Posterior cingulate gyrus (tissue), 11 donors: ENCODE measurements around the gene RPL7L1.

Source experiments
- DNase-seq, 10 donors: peaks; one replicate each; pipeline versions ENCODE4 v3.0.0 to v3.0.0-alpha.2; 2020 to 2021; ENCODE audit warnings: mixed read lengths in 3 of 10
- intact Hi-C: fragments of 100-400 bp; cut with DNase I; formaldehyde crosslinking; loops from one replicate; pipeline ENCODE4 v1.15.1; 2023

Gene RPL7L1

DNA sequence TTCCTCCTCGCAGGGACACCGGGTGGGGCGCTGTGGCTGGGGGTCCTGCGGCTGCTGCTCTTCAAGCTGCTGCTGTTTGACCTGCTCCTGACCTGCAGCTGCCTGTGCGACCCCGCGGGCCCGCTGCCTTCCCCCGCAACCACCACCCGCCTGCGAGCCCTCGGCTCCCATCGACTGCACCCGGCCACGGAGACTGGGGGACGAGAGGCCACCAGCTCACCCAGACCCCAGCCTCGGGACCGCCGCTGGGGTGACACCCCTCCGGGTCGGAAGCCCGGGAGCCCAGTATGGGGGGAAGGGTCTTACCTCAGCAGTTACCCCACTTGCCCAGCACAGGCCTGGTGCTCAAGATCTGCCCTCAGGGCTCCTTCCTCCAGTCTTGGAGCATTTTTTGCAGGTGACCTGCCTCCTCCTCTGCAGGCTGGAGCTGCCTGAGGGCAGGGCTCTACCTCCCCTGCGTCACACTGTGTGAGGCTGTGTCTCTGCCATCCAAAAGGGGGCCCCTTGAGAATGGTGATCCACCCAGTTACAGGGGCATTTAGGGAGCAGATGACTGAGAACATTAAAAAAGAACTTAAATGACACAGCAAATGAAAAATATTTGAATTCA is 45.9 kb downstream of the RPL7L1 start:
- intact Hi-C loops = no loop called here
- peak in 1 of 10 donors; percentile 37 for DNase-seq

DNA sequence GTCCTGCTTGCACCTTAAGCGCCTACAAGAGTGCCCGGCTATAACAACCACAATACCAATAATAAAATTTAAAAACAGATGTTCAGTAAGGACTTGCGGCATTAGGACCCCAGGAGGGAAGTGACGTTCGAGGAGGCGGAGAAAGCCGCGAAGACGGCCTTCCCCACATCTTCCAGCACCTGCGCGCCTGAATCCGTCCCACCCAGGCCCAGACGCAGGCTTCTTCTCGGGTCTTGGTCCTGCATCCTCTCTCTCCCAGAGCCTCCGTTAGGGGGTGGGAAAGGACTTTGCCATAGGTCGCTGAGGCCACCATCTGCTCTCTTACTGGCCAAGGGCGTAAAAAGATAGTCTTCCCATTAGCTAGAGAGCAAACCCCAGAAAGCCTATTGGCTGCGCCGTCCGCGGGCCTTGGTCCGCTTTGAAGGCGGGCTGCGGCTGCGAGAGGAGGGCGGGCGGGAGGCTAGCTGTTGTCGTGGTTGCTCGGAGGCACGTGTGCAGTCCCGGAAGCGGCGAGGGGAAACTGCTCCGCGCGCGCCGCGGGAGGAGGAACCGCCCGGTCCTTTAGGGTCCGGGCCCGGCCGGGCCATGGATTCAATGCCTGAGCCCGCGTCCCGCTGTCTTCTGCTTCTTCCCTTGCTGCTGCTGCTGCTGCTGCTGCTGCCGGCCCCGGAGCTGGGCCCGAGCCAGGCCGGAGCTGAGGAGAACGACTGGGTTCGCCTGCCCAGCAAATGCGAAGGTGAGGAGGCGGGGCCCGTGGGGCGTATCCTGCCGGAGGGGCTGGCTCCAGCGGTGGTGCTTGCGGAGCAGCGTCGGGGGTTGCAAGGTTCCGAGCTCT is 49.8 kb downstream of the RPL7L1 start, which contains the start of gene CNPY3:
CNPY3 (plus strand) TSS at position 495 of the 835 bp plus-strand sequence; CDS start at position 586, 91 bp downstream.
- DNase-seq = peak; percentile 83 to 99 (median 93)
- intact Hi-C loops = no loop called here

DNA sequence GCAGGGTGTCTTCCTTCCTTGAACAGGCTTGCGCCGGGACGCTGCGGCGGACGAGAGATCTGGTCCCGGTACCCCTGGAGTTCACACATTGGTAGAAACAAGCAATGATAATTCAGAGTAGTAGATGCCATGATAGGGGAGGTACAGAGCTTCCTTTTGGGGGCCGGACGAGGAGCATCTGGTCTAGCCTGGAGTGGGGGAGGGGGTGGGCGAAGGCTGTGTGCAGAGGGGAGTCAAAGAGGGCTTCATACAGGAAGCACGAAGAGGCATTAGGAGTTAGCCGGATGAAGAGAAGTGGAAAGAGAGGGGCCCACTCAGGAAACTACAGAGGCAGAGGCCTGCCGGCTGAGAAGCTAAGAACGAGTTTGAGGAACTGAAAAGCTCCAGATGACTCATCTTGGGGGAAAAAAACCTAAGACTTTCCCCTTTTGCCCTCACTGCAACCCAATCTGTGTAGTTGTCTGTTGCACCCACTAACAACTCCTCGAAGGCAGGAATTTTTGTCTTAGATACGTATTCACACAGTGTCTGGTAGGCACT is 50.5 kb downstream of the RPL7L1 start:
- no peak for DNase-seq
- intact Hi-C loops = loop anchor here (5.0 kb wide), 1 partner anchor 82 kb away; the partner anchor contains the start of genes KLHDC3 and MEA1

DNA sequence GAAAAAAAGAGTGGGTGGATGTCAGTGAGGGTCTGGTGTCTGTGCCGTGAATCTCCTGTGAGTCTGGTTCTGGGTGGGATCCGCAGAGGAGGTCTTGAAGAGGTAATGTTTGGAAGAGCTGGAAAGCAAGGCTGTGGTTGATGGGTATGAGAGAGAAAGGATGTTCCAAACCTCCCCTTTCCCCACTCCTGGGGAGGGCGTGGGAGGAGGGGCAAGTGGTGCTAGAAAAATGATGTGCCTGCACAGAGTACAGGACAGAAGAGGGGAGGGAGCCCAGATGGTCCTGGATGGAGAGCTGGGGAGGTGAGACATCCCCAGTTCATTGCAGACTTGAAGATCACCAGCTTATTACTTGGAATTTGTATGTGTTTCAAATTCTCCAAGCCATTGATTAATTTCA is 53.0 kb downstream of the RPL7L1 start:
- intact Hi-C loops = loop anchor here (5.0 kb wide), 1 partner anchor 80 kb away; the partner anchor contains the start of genes KLHDC3 and MEA1
- DNase-seq = peak in 2 of 10 donors; percentile 47 to 56

DNA sequence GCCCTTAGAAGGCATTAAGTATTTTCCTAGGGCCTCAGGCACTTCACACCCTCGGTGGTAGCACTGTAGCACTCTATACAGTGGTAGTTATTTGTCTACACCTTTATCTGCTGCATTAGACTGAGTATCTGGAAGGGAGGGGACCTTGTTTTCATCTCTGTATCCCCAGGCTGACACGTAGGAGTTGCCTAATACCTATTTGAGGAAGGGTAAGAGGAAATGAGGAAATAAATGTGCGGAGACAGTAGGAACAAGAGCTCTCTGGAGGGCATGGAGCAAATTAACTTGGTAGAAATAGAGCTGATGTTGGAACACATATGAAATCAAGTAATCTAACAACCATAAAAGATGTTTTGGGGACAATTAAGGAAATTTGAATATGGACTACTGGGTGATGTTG is 53.8 kb downstream of the RPL7L1 start:
- intact Hi-C loops = loop anchor here (5.0 kb wide), 1 partner anchor 79 kb away; the partner anchor contains the start of genes KLHDC3 and MEA1

DNA sequence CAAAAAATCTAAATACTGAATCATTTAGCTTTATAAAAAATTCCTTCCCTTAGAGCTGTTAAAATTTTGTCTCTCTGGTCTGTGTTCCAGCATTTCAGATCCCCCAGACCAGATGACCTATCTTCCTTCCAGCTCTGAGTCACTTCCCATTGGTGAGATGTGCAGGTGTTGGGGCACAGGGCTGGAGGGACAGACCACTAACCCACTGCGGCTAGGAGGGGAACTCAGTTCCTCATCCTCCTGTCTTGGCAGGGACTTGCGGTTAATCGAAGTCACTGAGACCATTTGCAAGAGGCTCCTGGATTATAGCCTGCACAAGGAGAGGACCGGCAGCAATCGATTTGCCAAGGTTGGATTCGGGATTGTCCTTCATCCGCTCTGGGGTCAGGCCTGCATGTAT is 55.9 kb downstream of the RPL7L1 start:
- DNase-seq = peak in 3 of 10 donors; percentile 4 to 42 (median 13)
- intact Hi-C loops = no loop called here

More for the DNA sequence above, 53.8 kb downstream of the RPL7L1 start:
- peak in 2 of 10 donors; percentile 3 to 5 for DNase-seq

DNA sequence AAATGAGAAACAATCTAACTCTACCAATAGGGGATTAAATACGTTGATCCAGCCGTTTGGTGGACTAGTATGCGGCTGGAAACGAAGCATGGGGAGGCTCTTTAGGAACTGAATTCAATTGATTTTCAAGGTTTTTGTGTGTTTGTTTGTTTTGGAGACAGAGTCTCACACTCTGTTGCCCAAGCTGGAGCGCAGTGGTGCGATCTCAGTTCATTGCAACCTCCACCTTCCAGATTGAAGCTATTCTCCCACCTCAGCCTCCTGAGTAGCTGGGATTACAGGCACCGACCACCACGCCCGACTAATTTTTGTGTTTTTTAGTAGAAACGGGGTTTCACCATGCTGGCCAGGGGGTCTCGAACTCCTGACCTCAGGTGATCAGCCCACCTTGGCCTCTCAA is 57.0 kb downstream of the RPL7L1 start:
- intact Hi-C loops = no loop called here
- peak in 3 of 10 donors; percentile 16 to 68 (median 27) for DNase-seq

DNA sequence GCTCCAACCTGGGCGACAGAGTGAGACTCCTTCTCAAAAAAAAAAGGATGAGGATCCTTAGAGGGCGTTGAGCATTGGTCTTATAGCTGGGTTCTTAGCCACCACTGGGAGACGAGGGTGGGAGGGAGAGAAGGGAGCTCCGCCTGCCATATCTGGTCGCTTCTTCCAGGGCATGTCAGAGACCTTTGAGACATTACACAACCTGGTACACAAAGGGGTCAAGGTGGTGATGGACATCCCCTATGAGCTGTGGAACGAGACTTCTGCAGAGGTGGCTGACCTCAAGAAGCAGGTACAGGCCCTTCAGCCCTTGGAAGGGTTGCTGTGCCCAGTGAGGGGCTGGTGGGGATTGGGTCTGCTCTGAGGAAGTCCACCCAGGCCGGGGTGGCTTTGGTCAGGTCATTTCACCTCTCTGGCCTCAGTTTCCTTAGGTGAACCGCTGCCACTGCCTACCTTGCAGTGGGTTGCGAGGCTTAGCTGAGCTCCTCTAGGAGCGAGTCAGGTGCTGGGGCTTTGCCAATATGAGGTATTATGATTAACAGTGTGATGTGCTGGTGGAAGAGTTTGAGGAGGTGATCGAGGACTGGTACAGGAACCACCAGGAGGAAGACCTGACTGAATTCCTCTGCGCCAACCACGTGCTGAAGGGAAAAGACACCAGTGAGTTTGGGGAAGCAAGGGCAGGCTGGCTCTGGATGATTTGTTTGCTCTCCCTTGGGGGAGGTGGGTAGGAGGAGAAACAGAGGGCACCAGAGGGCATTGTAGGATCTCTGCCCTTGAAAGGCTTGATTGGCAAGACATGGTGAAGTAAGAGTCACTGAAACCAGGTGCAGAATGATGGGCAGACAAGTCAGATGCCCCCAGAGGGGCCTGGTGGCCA is 58.4 kb downstream of the RPL7L1 start:
- intact Hi-C loops = no loop called here
- peak in 3 of 10 donors; percentile 27 to 65 (median 40) for DNase-seq

DNA sequence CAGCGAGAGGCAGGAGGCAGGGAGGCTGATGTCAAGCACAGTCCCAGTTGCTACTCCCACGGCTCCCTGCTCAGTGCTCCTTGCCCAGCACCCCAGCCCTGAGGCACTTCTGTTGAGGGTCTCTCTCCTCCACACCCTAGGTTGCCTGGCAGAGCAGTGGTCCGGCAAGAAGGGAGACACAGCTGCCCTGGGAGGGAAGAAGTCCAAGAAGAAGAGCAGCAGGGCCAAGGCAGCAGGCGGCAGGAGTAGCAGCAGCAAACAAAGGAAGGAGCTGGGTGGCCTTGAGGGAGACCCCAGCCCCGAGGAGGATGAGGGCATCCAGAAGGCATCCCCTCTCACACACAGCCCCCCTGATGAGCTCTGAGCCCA is 59.0 kb downstream of the RPL7L1 start:
- peak in 2 of 10 donors; percentile 15 to 59 for DNase-seq
- intact Hi-C loops = no loop called here

DNA sequence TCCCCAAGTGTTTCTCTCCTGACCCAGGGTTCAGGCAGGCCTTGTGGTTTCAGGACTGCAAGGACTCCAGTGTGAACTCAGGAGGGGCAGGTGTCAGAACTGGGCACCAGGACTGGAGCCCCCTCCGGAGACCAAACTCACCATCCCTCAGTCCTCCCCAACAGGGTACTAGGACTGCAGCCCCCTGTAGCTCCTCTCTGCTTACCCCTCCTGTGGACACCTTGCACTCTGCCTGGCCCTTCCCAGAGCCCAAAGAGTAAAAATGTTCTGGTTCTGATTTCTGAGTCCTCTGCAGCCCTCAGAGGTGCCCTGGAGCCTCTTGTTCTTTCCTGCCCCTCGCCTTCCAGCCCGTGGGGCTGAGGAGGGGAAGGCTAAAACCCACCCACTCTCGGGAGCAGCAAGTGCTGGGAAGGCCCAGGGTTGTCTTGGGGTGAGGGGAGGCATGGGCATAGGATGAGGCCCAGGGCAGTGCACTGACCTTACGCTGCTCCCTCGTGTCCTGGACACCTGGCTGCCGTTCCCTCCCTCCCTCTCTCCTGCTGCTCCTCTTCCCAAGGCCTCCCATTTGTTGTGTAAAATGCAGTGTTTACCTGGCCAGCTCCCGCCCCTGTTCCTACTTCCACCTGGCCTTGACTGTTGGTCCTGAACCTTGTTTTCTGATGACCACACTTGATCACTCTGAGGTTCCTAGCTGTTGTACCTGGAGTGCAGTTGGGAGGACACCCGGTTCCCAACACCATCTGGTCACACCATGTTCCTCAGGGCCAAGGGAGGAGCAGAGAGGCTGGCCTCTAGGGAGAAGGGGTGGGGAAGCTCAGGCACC is 59.8 kb downstream of the RPL7L1 start:
- intact Hi-C loops = no loop called here
- peak in 3 of 10 donors; percentile 14 to 52 (median 34) for DNase-seq
